ENCODE results near the gene MSN. TPM values are rescaled to one million over a fixed set of nuclear protein-coding genes. Genes with fewer than 3 reads are reported as not detected.
"Not testable (repeated sequence)": the region's sequence is repeated elsewhere in the genome, so short reads cannot be mapped to it uniquely, and the experiment has no call there.

The MSN gene
- polyA plus RNA-seq (ENCODE audit: insufficient read length in 4 of 4), result 100 to 1,000 TPM; 215 to 243 (median 229) TPM

- DNase-seq (ENCODE audit: low read depth in 4 of 4, low spot score in 2 of 4), result peak in 1 of 4 donors; percentile 13
Measured at GRCh38 chrX:65667503-65668376, at the start of gene MSN. MSN (plus strand) TSS chrX:65667654; CDS start chrX:65667842, 188 bp downstream.

- not testable (repeated sequence) for DNase-seq (ENCODE audit: low read depth in 4 of 4, low spot score in 2 of 4)
Measured at GRCh38 chrX:65620096-65620705, 47.3 kb upstream of the MSN start.

GRCh38 chrX:65630771-65631170 lies 36.7 kb upstream of the MSN start:
- DNase-seq (ENCODE audit: low read depth in 4 of 4, low spot score in 2 of 4), result no peak

- no peak for DNase-seq (ENCODE audit: low read depth in 4 of 4, low spot score in 2 of 4)
Measured at GRCh38 chrX:65633826-65634225, 33.6 kb upstream of the MSN start.

- no peak for DNase-seq (ENCODE audit: low read depth in 4 of 4, low spot score in 2 of 4)
Measured at GRCh38 chrX:65634732-65635131, 32.7 kb upstream of the MSN start.

- DNase-seq (ENCODE audit: low read depth in 4 of 4, low spot score in 2 of 4), result no peak
Measured at GRCh38 chrX:65635378-65635777, 32.1 kb upstream of the MSN start.

- DNase-seq (ENCODE audit: low read depth in 4 of 4, low spot score in 2 of 4), result no peak
Measured at GRCh38 chrX:65635822-65636221, 31.6 kb upstream of the MSN start.

- not testable (repeated sequence) for DNase-seq (ENCODE audit: low read depth in 4 of 4, low spot score in 2 of 4)
Measured at GRCh38 chrX:65636261-65636660, 31.2 kb upstream of the MSN start.

GRCh38 chrX:65637335-65637734 lies 30.1 kb upstream of the MSN start:
- DNase-seq (ENCODE audit: low read depth in 4 of 4, low spot score in 2 of 4), result no peak

GRCh38 chrX:65642914-65643491 lies 24.5 kb upstream of the MSN start:
- DNase-seq (ENCODE audit: low read depth in 4 of 4, low spot score in 2 of 4), result no peak

GRCh38 chrX:65643531-65644052 lies 23.9 kb upstream of the MSN start:
- no peak for DNase-seq (ENCODE audit: low read depth in 4 of 4, low spot score in 2 of 4)

GRCh38 chrX:65644621-65645289 lies 22.7 kb upstream of the MSN start:
- no peak for DNase-seq (ENCODE audit: low read depth in 4 of 4, low spot score in 2 of 4)

- DNase-seq (ENCODE audit: low read depth in 4 of 4, low spot score in 2 of 4), result no peak
Measured at GRCh38 chrX:65647801-65648200, 19.7 kb upstream of the MSN start.

GRCh38 chrX:65652098-65652497 lies 15.4 kb upstream of the MSN start:
- no peak for DNase-seq (ENCODE audit: low read depth in 4 of 4, low spot score in 2 of 4)

- not testable (repeated sequence) for DNase-seq (ENCODE audit: low read depth in 4 of 4, low spot score in 2 of 4)
Measured at GRCh38 chrX:65657009-65657441, 10.4 kb upstream of the MSN start.

GRCh38 chrX:65657659-65658058 lies 9.8 kb upstream of the MSN start:
- no peak for DNase-seq (ENCODE audit: low read depth in 4 of 4, low spot score in 2 of 4)

GRCh38 chrX:65658229-65658628 lies 9.2 kb upstream of the MSN start:
- no peak for DNase-seq (ENCODE audit: low read depth in 4 of 4, low spot score in 2 of 4)

- DNase-seq (ENCODE audit: low read depth in 4 of 4, low spot score in 2 of 4), result no peak
Measured at GRCh38 chrX:65667157-65667502, 324 bp upstream of the MSN start.

- DNase-seq (ENCODE audit: low read depth in 4 of 4, low spot score in 2 of 4), result no peak
Measured at GRCh38 chrX:65668377-65669310, 1.2 kb downstream of the MSN start.

- DNase-seq (ENCODE audit: low read depth in 4 of 4, low spot score in 2 of 4), result no peak
Measured at GRCh38 chrX:65671286-65671685, 3.8 kb downstream of the MSN start.

Data from left renal cortex interstitium (tissue), 4 donors.